Body of pancreas (tissue), 4 donors: ENCODE measurements around the gene CHCHD10. TPM values are rescaled to one million over a fixed set of nuclear protein-coding genes. Genes with fewer than 3 reads are reported as not detected.

Experiments
- ATAC-seq: fragments of 150-250 bp; one replicate; pipeline ENCODE4 v1.9.1; 2016
- DNase-seq, 4 donors: peaks; one replicate each; pipeline ENCODE4 v3.0.0-alpha.2; 2019
- H3K27ac ChIP-seq, 4 donors: fragments of 200-600 bp; sonication (generic); 1 replicate in 3 of 4; 2 replicates in 1 of 4; pipeline versions ENCODE4 v1.5.1 to v1.6.1; 2016 to 2019; ENCODE audit warnings: mild to moderate bottlenecking in 1 of 4, mixed read lengths in 1 of 4, moderate library complexity in 1 of 4
- H3K27me3 ChIP-seq, 2 donors: fragments of 200-600 bp; sonication (generic); one replicate each; pipeline ENCODE4 v1.6.0; 2016; ENCODE audit warnings: mild to moderate bottlenecking in 1 of 2
- H3K36me3 ChIP-seq, 2 donors: fragments of 200-600 bp; sonication (generic); replicated peaks in 1 of 2; 2 replicates each; pipeline ENCODE4 v1.5.1; 2016; ENCODE audit warnings: low read depth in 2 of 2; ENCODE audit not compliant: insufficient read depth in 1 of 2
- H3K4me1 ChIP-seq: fragments of 200-600 bp; sonication (generic); one replicate; pipeline ENCODE4 v1.6.0; 2016
- H3K4me3 ChIP-seq, 2 donors: fragments of 200-600 bp; sonication (generic); 1 replicate in 1 of 2; 2 replicates in 1 of 2; pipeline ENCODE4 v1.5.1; 2016 to 2019
- H3K9me3 ChIP-seq, 3 donors: fragments of 200-600 bp; sonication (generic); 1 replicate in 2 of 3; 2 replicates in 1 of 3; pipeline ENCODE4 v1.5.1; 2016
- POLR2A ChIP-seq, 3 donors: fragments of 450-650 bp; IDR thresholded peaks; one replicate each; pipeline ENCODE4 v1.6.1; 2016; ENCODE audit warnings: antibody characterized with exemption in 3 of 3, mild to moderate bottlenecking in 2 of 3
- WGBS, 2 donors: methylation state at CpG; one replicate each; pipeline ENCODE4 v1.1.5; 2017; 5-methylcytosine and 5-hydroxymethylcytosine counted together
- intact Hi-C: fragments of 100-400 bp; cut with DNase I; formaldehyde crosslinking; loops from one replicate; pipeline ENCODE4 v1.15.1; 2023
- total RNA-seq, 2 donors: library from RNA; depleted of rRNA; stranded (reverse); fragments of >200 nt; gene quantifications; one replicate each; pipeline ENCODE4 v1.1.0, GENCODE V29; 2016
- TF ChIP-seq, protein P1 (sequence below), 7 experiments: fragments of 450-650 bp in 4 of 7; fragments of 200-600 bp in 3 of 7; sonication (generic) in 3 of 7; IDR thresholded peaks; one replicate each; pipeline ENCODE4 v1.5.1; 2016 to 2019; ENCODE audit warnings: antibody characterized with exemption in 7 of 7

CHCHD10 gene
- total RNA-seq, 2 donors from 2014 or later: 18.2 to 116 TPM

DNA sequence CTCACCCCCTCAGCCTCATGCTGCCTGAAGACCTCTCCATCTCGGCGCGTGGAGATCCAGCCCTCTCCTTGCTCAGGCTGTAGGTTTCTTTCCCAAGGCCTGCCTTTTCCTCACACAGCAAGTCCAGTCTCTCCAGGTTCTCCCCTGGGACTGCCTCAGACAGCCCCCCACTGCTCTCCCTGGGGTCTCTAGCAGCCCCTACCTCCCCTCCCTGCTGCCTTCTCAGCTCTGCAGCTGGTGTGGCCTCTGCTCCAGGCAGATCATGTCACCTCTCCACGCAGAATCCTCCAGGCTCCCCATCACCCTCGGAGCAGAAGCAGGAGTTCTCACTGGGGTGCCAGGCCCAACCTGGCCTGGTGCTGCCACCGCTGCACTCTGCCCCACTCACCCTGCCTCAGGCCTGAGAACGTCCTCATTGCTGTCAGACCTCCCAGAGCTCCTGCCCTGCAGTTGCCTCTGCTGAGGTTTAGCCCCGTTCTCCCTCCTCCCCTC lies 34.2 kb upstream of the CHCHD10 start:
- intact Hi-C loops: no loop called here
- Histone ChIP-seq H3K36me3 (peaks cover 0 to 27% of the 10 kb centered on the region in 2 donors), H3K4me1 (no peaks in the 10 kb centered on the region), H3K27me3 (no peaks in the 10 kb centered on the region), H3K4me3 (no peak overlapping the region), H3K9me3 (no peaks in the 10 kb centered on the region), H3K27ac (no peak overlapping the region)
- 91 to 92% methylated on average over 5 to 8 of the region's 8 CpGs for WGBS, 2 donors
- no peak for ATAC-seq
- no peak for DNase-seq
- TF ChIP-seq, protein P1, sequence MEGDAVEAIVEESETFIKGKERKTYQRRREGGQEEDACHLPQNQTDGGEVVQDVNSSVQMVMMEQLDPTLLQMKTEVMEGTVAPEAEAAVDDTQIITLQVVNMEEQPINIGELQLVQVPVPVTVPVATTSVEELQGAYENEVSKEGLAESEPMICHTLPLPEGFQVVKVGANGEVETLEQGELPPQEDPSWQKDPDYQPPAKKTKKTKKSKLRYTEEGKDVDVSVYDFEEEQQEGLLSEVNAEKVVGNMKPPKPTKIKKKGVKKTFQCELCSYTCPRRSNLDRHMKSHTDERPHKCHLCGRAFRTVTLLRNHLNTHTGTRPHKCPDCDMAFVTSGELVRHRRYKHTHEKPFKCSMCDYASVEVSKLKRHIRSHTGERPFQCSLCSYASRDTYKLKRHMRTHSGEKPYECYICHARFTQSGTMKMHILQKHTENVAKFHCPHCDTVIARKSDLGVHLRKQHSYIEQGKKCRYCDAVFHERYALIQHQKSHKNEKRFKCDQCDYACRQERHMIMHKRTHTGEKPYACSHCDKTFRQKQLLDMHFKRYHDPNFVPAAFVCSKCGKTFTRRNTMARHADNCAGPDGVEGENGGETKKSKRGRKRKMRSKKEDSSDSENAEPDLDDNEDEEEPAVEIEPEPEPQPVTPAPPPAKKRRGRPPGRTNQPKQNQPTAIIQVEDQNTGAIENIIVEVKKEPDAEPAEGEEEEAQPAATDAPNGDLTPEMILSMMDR (IDR thresholded peaks at IDR 0.05): no peak
- TF ChIP-seq POLR2A (IDR thresholded peaks at IDR 0.05): no peak

DNA sequence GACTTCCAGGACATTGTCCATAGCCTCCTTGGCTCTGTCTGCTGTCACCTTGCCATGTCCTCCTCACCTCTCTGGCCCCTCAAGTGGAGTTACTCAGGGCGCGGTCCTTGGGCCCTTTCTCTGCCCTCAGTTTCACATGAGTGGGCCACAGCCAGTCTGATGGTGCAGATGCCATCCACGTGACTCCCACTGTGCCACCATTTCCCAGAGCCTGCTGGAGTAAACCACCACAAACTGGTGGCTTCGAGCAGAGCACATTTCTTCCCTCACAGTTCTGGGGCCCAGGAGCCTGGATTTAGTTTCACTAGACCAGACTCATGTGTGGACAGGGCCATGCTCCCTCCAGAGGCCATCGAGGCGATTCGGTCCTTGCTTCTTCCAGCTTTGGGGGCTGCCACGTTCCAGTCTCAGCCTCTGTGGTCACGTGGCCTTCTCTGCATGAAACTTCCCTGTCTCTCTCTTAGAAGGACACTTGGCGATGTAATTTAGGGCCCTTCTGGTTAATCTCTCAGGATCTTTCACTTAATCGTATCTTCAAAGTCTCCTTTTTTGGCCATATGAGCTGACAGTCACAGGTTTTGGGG lies 33.6 kb upstream of the CHCHD10 start:
- intact Hi-C loops: no loop called here
- no peaks in the 10 kb centered on the region for H3K27me3 ChIP-seq
- H3K27ac ChIP-seq: no peak overlapping the region
- no peaks in the 10 kb centered on the region for H3K4me1 ChIP-seq
- 81 to 91% methylated on average over 11 of the region's 11 CpGs for WGBS, 2 donors
- H3K4me3 ChIP-seq: no peak overlapping the region
- ATAC-seq (no peak), DNase-seq (no peak)
- peaks cover 0 to 29% of the 10 kb centered on the region in 2 donors for H3K36me3 ChIP-seq
- TF ChIP-seq POLR2A (IDR thresholded peaks at IDR 0.05): no peak
- TF ChIP-seq, protein P1 (IDR thresholded peaks at IDR 0.05): no peak
- H3K9me3 ChIP-seq: no peaks in the 10 kb centered on the region

DNA sequence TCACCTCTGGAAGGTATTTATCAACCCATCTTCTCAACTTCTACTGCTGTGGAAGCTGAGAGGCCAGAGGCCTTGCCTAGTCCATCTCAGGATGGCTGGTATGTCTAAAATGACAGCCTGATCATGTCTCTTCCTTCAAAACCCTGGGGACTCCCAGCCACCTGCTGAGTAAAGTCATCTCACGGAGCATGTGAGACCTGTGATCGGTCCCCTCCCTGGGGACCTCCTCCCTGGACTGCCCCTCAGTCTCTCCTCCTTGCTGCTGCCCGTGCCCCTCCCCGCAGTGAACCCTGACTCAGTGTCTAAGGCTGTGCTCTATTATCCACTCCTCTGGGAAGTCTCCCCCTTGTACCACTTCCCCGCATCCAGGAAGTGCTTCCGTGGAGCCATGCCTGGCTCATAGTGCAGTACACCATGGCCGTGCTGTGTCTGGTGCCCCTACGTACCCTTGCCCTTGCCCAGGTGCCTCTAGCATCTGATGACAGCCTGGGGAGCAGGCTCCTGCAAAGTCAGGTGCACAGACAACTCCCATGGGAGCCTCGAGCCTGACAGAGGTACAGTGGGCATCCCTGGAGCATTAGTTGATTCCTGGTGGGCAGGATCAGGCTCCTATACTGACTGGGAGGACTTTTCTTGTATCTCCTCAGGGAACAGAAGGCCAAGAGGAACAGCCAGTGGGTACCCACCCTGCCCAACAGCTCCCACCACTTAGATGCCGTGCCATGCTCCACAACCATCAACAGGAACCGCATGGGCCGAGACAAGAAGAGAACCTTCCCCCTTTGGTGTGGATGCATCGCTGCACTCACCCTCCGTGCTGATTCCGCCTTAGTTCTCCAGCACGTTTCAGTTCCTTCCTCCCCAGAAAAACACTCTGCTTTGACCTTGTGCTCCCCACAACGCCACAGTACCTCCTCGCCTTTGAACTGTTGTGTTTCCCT lies 32.8 kb upstream of the CHCHD10 start:
- H3K36me3 ChIP-seq: peaks cover 0 to 32% of the 10 kb centered on the region in 2 donors
- TF ChIP-seq, protein P1 (IDR thresholded peaks at IDR 0.05): no peak
- TF ChIP-seq POLR2A (IDR thresholded peaks at IDR 0.05): no peak
- intact Hi-C loops: no loop called here
- H3K27me3 ChIP-seq: no peaks in the 10 kb centered on the region
- ATAC-seq: no peak
- no peak overlapping the region for H3K27ac ChIP-seq
- no peak for DNase-seq
- H3K4me3 ChIP-seq: no peak overlapping the region
- no peaks in the 10 kb centered on the region for H3K9me3 ChIP-seq
- H3K4me1 ChIP-seq: no peaks in the 10 kb centered on the region
- WGBS, 2 donors: 91 to 97% methylated on average over 13 to 18 of the region's 18 CpGs

DNA sequence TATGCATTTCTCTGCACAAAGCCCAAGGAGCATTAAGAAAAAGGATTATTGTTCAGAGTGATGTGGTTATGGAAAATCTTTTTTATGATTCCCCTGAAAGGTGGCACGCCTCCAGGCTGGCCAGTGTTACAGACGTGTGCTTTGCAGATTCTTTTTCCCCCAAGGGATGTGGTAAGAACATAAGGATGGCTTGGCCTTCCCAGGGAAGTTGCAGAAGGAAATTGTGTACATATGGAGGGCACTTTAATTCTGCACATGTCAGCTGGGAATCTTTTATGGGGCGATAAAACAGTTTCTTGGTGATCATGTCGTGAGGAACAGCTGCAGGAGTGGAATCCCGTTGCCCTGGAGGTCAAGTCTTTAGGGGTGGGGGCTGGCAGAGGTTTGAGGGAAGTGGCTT lies 28.7 kb upstream of the CHCHD10 start:
- H3K36me3 ChIP-seq: peaks cover 0 to 36% of the 10 kb centered on the region in 2 donors
- TF ChIP-seq, protein P1 (IDR thresholded peaks at IDR 0.05): no peak
- no peak for TF ChIP-seq POLR2A (IDR thresholded peaks at IDR 0.05)
- 84 to 89% methylated on average over 5 of the region's 5 CpGs for whole genome bisulfite sequencing, 2 donors

More for the DNA sequence above, 28.7 kb upstream of the CHCHD10 start:
- Histone ChIP-seq H3K9me3 (no peaks in the 10 kb centered on the region), H3K4me3 (no peak overlapping the region), H3K4me1 (no peaks in the 10 kb centered on the region), H3K27ac (no peak overlapping the region), H3K27me3 (no peaks in the 10 kb centered on the region)
- ATAC-seq (no peak), DNase-seq (no peak)
- intact Hi-C loops: no loop called here
